Duodenal mucosa (tissue), 2 donors: ENCODE measurements around the gene KLF2.
"Not testable (repeated sequence)": the region's sequence is repeated elsewhere in the genome, so short reads cannot be mapped to it uniquely, and the experiment has no call there.

ENCODE experiments used
- H3K27ac ChIP-seq: one replicate; pipeline ENCODE4 v1.7.0; 2013; ENCODE audit warnings: low read depth, low read length
- H3K27me3 ChIP-seq, 2 donors: one replicate each; pipeline ENCODE4 v1.7.0; 2013; ENCODE audit warnings: low read length in 2 of 2, control low read depth in 1 of 2; ENCODE audit not compliant: insufficient read depth in 2 of 2, control insufficient read depth in 1 of 2
- H3K36me3 ChIP-seq, 2 donors: one replicate each; pipeline ENCODE4 v1.7.0; 2013; ENCODE audit warnings: low read length in 2 of 2, control low read depth in 1 of 2; ENCODE audit not compliant: insufficient read depth in 2 of 2, control insufficient read depth in 1 of 2
- H3K4me1 ChIP-seq, 2 donors: one replicate each; pipeline ENCODE4 v1.7.0; 2013; ENCODE audit warnings: low read length in 2 of 2, control low read depth in 1 of 2; ENCODE audit not compliant: insufficient read depth in 2 of 2, control insufficient read depth in 1 of 2
- H3K4me3 ChIP-seq, 2 donors: one replicate each; pipeline ENCODE4 v1.7.0; 2013; ENCODE audit warnings: low read length in 2 of 2, low read depth in 1 of 2
- H3K9ac ChIP-seq, 2 donors: one replicate each; pipeline ENCODE4 v1.7.0; 2013; ENCODE audit warnings: low read length in 2 of 2, low read depth in 1 of 2
- H3K9me3 ChIP-seq, 2 donors: one replicate each; pipeline ENCODE4 v1.7.0; 2013; ENCODE audit warnings: low read length in 2 of 2, control low read depth in 1 of 2; ENCODE audit not compliant: control insufficient read depth in 1 of 2

The KLF2 gene

DNA sequence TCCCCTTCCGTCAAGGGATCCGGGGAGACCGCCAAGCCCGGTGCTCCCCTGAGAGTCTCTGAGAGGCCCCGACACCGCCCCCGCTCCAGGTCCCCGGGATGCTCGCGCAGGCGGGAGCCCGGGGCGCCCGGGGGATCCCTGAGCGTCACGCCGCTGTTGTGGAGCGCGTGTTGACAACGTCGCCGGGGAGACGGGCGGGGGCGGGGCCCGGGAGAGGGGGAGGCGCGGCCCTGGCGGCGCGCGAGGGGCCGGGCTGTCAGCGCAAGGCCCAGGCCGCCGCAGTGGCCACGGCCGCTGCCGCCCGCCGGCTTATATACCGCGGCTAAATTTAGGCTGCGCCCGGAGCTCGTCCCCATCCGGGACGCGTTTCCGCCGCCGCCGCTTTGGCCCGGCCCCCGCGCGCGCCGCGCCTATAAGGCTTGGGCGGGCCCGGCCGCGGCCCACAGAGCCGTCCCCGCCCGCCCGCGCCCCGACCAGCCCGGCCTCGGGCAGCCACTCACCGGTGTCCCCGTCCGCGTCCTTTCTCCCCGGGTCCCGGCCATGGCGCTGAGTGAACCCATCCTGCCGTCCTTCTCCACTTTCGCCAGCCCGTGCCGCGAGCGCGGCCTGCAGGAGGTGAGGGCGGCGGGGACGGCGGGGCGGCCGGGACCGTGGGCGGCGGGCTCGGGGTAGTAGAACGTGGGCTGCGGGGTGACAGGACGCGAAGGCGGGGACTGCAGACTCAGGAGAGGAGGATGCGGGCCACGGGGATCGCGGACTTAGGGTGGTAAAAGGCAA lies at the start of gene KLF2:
TSS of gene KLF2 (plus strand) at position 443 of the 777 bp plus-strand sequence. CDS start at position 541, 98 bp downstream.
- Histone ChIP-seq H3K4me1 (peaks cover 20 to 24% of the 10 kb centered on the region in 2 donors), H3K27me3 (peaks cover 16 to 17% of the 10 kb centered on the region in 2 donors)

DNA sequence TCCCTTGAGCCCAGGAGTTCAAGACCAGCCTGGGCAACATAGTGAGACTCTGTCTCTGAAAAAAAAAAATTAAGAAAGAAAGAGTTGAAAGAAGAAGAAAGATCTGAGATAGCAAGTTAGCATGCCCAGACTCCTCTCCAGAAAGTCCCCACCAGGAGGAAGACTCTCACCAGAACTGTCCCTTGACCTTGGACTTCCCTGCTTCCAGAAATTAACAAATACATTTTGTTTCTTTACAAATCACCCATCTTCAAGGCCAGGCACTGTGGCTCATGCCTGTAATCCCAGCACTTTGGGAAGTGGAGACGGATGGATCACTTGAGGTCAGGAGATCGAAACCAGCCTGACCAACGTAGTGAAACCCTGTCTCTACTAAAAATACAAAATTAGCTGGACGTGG lies 44.3 kb upstream of the KLF2 start:
- H3K4me3 ChIP-seq, result no peak overlapping the region
- H3K4me1 ChIP-seq, result peaks cover 0 to 9% of the 10 kb centered on the region in 2 donors
- H3K9me3 ChIP-seq, result no peaks in the 10 kb centered on the region
- no peaks in the 10 kb centered on the region for H3K27me3 ChIP-seq
- H3K27ac ChIP-seq, result no peak overlapping the region
- H3K36me3 ChIP-seq, result no peaks in the 10 kb centered on the region
- no peak overlapping the region for H3K9ac ChIP-seq

More for the DNA sequence above, at the start of gene KLF2:
- Histone ChIP-seq H3K9me3 (no peaks in the 10 kb centered on the region), H3K9ac (peak within 1 kb of the TSS; percentile 38 to 44), H3K27ac (peak within 1 kb of the TSS; percentile 75), H3K36me3 (no peaks in the 10 kb centered on the region), H3K4me3 (peak within 1 kb of the TSS; percentile 56 to 65)

DNA sequence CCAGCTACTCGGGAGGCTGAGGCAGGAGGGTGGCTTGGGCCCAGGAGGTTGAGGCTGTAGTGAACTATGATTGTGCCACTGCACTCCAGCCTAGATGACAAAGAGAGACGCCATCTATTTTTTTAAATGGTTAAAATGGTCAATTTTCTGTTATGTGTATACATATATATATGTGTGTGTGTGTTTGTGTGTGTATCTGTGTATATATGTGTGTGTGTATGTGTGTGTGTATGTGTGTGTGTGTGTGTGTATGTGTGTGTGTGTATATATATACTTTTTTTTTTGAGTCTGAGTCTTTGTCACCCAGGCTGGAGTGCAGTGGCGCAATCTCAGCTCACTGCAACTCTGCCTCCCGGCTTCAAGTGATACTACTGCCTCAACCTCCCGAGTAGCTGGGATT lies 42.9 kb upstream of the KLF2 start:
- H3K9ac ChIP-seq, result no peak overlapping the region
- H3K4me3 ChIP-seq, result no peak overlapping the region
- H3K4me1 ChIP-seq, result peaks cover 0 to 9% of the 10 kb centered on the region in 2 donors
- peaks cover 0 to 6% of the 10 kb centered on the region in 2 donors for H3K27me3 ChIP-seq
- H3K36me3 ChIP-seq, result no peaks in the 10 kb centered on the region
- H3K9me3 ChIP-seq, result no peaks in the 10 kb centered on the region
- H3K27ac ChIP-seq, result no peak overlapping the region

DNA sequence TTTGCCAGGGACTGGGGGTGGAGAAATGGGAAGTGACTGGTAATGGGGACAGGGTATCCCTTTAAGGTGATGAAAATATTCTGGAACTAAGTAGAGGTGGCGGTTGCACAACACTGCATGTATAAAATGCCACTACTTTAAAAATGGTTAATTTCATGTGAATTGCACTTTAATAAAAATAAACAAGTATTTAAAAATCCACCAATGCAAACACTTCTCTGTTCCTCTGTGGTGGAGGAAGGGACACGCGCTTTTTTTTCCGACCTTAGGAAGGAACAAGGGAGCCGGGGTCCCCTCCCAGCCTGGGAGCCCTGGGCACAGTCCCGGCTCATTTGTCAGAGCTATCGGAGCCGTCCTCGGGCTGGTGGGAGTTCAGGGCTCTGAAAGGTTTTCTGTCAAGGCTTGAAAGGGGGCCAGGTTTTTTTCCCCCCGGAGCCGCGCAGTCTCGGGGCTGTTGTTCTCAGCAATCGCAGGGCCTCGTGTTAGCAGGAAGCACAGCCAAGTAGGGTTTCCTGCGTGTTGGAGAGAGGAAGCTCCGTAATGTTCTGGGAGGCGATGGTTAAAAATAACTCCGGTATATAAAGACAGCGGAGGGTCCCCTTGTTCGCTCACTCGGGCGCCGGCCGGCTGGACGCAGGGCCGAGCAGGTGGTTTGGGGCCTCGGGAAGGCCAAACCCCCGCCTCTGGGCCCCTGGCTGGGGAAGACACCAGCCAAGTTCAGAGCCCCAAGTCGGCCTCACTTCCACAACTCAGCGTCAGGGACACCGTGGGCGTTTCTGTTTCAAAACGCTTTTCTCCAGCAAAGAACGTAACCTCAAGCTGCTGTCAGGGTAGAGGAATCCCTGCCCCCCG lies 41.2 kb upstream of the KLF2 start:
- Histone ChIP-seq H3K9ac (peak overlapping the region in 1 of 2 donors; percentile 39), H3K9me3 (no peaks in the 10 kb centered on the region), H3K4me3 (peak overlapping the region; percentile 9 to 17), H3K27me3 (peaks cover 0 to 6% of the 10 kb centered on the region in 2 donors), H3K4me1 (peaks cover 0 to 9% of the 10 kb centered on the region in 2 donors), H3K27ac (peak overlapping the region; percentile 83), H3K36me3 (no peaks in the 10 kb centered on the region)

DNA sequence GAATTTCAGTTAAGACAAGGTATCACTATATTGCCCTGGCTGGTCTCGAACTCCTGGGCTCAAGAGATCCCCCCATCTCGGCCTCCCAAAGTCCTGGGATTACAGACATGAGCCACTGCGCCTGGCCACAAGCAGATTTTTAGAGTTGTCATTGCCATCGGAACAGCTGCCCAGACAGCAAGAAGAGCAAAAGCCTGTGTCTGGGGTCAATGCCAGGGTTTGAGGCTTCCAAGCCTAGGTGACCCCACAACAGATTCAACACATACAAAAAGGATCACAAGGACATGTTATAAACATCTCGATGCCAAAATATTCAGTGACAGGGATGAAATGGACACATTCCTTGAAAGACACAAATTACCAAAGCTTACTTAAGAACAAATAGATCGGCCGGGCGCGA lies 40.1 kb upstream of the KLF2 start:
- Histone ChIP-seq H3K4me1 (peaks cover 0 to 4% of the 10 kb centered on the region in 2 donors), H3K36me3 (no peaks in the 10 kb centered on the region), H3K9me3 (no peaks in the 10 kb centered on the region), H3K27me3 (peaks cover 0 to 8% of the 10 kb centered on the region in 2 donors), H3K4me3 (no peak overlapping the region), H3K9ac (no peak overlapping the region), H3K27ac (no peak overlapping the region)

DNA sequence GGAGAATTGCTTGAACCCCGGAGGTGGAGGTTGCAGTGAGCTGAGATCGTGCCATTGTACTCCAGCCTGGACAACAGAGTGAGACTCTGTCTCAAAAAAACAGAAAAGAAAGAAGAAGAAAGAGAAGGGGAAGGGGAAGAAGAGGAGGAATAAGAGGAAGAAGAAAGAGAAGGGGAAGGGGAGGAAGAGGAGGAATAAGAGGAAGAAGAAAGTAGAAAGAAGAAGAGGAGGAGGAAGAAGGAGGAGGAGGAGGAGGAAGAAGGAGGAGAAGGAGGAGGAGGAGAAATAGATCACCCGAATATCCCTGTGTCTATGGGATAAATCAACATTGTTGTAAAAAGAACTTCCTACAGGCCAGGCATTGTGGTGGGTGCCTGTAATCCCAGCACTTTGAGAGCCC lies 39.5 kb upstream of the KLF2 start:
- not testable (repeated sequence) for H3K27ac ChIP-seq, H3K9me3 ChIP-seq, H3K27me3 ChIP-seq, H3K4me1 ChIP-seq, H3K4me3 ChIP-seq, H3K9ac ChIP-seq, H3K36me3 ChIP-seq

DNA sequence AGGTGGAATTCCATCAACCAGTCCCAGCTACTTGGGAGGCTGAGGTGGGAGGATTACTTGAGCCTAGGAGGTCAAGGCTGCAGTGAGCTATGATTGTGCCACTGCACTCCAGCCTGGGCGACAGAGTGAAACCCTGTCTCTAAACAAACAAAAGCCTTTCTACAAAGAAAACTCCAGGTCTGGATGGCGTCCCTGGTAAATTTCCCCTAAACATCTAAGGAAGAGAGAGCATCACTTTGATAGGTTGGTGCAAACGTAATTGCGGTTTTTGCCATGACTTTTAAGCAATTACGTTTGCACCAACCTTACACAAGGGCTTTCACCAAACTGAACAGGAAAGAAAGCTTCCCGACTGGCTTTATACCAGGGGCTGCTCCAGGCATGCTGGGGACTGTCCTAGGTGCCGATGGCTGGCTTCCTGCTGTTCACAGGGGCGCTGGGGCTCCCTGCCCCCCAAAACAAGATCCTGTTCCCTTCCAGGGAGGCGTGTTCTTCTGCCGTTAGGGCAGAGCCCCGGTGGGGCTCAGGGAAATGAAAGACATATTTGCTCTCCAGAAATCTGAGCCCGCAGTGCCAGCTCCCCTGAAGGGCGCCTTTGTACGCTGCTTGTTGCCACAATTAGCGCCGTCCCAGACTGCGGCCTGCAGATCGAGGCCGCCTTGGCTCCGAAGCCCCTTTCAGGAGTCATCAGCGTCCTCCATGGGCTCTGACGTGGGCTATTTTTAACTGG lies 38.7 kb upstream of the KLF2 start:
- Histone ChIP-seq H3K4me3 (no peak overlapping the region), H3K9me3 (no peaks in the 10 kb centered on the region), H3K4me1 (peaks cover 0 to 4% of the 10 kb centered on the region in 2 donors), H3K36me3 (no peaks in the 10 kb centered on the region), H3K9ac (no peak overlapping the region), H3K27me3 (peaks cover 0 to 8% of the 10 kb centered on the region in 2 donors), H3K27ac (no peak overlapping the region)

DNA sequence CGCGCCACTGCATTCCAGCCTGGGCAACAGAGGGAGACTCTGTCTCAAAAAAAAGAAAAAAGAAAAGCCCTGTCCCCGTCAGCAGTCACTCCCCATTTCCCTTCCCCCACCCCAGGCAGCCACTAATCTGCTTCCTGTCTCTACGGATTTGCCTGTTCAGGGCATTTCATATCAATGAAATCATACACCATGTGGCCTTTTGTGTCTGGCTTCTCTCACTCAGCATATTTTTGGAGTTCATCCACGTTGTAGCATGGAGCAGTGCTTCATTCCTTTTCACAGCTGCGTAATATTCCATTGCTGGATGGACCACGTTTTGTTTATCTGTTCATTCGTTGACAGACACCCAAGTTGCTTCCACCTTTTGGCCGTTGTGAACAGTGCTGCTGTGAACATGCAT lies 36.1 kb upstream of the KLF2 start:
- Histone ChIP-seq H3K27ac (no peak overlapping the region), H3K9me3 (no peaks in the 10 kb centered on the region), H3K36me3 (no peaks in the 10 kb centered on the region), H3K27me3 (peaks cover 0 to 8% of the 10 kb centered on the region in 2 donors), H3K4me1 (peaks cover 0 to 4% of the 10 kb centered on the region in 2 donors), H3K9ac (no peak overlapping the region), H3K4me3 (no peak overlapping the region)

DNA sequence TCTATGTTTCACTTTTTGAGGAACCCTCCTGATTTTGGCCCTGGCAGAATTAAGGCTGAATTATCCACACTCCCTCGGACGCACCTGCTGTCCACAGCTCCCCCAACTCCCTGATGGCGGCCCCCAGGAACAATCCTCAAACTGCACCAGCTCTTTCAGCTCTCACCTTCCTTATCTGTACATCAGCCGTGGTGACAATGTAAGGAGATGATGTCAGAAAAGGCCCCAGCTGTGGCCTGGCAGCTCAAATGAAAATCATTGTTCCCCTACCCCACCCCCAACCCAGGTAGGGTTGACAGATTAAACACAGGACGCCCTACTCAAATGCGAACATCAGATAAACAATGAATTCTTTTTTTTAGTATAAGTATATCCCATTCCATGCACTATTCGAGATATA lies 35.0 kb upstream of the KLF2 start:
- H3K4me3 ChIP-seq, result no peak overlapping the region
- H3K27me3 ChIP-seq, result peaks cover 0 to 8% of the 10 kb centered on the region in 2 donors
- no peaks in the 10 kb centered on the region for H3K9me3 ChIP-seq
- no peaks in the 10 kb centered on the region for H3K36me3 ChIP-seq
- H3K4me1 ChIP-seq, result peaks cover 0 to 3% of the 10 kb centered on the region in 2 donors
- no peak overlapping the region for H3K27ac ChIP-seq
- no peak overlapping the region for H3K9ac ChIP-seq
